Breast epithelium (tissue), 4 donors: ENCODE data around the gene COX17. TPM values are rescaled to one million over a fixed set of nuclear protein-coding genes. Genes with fewer than 3 reads are reported as not detected.

Experiments used
- DNase-seq, 2 donors: peaks; one replicate each; pipeline ENCODE4 v3.0.0-alpha.2; 2019; ENCODE audit warnings: low spot score in 2 of 2
- H3K27ac ChIP-seq, 2 donors: fragments of 200-600 bp; sonication (generic) in 1 of 2; one replicate each; pipeline ENCODE4 v1.5.1; 2016 to 2019; ENCODE audit warnings: mild to moderate bottlenecking in 1 of 2
- H3K27me3 ChIP-seq, 2 donors: fragments of 200-600 bp; sonication (generic) in 1 of 2; one replicate each; pipeline versions ENCODE4 v1.5.1 to v1.6.0; 2017 to 2019; ENCODE audit warnings: control low read depth in 1 of 2, mild to moderate bottlenecking in 1 of 2
- H3K36me3 ChIP-seq: fragments of 200-600 bp; one replicate; pipeline ENCODE4 v1.5.1; 2019
- H3K4me1 ChIP-seq, 2 donors: fragments of 200-600 bp; sonication (generic); one replicate each; pipeline ENCODE4 v1.5.1; 2016 to 2019; ENCODE audit warnings: control low read depth in 1 of 2
- H3K4me3 ChIP-seq, 3 donors: fragments of 200-600 bp; sonication (generic); 1 replicate in 2 of 3; 2 replicates in 1 of 3; pipeline ENCODE4 v1.5.1; 2016 to 2019; ENCODE audit warnings: mild to moderate bottlenecking in 3 of 3, moderate library complexity in 2 of 3
- H3K9me3 ChIP-seq, 2 donors: fragments of 200-600 bp; sonication (generic) in 1 of 2; one replicate each; pipeline ENCODE4 v1.5.1; 2016 to 2019; ENCODE audit warnings: control low read depth in 1 of 2
- POLR2A ChIP-seq: fragments of 450-650 bp; IDR thresholded peaks from one replicate; pipeline ENCODE4 v1.6.1; 2016; ENCODE audit warnings: antibody characterized with exemption, mild to moderate bottlenecking, moderate library complexity
- POLR2AphosphoS5 ChIP-seq, 3 donors: sonication (generic); formaldehyde crosslinking; IDR thresholded peaks; one replicate each; pipeline ENCODE4 v1.6.1; 2017; ENCODE audit warnings: antibody characterized with exemption in 3 of 3
- intact Hi-C: fragments of 100-400 bp; cut with DNase I; formaldehyde crosslinking; loops from one replicate; pipeline ENCODE4 v1.15.1; 2023; ENCODE audit warnings: low total_unique reads
- total RNA-seq, 3 donors: library from RNA; depleted of rRNA; stranded (reverse); fragments of >200 nt; gene quantifications; one replicate each; pipeline ENCODE4 v1.1.0, GENCODE V29; 2016
- TF ChIP-seq, protein P1 (sequence below), 3 donors: fragments of 450-650 bp; IDR thresholded peaks; one replicate each; pipeline ENCODE4 v1.5.1; 2016 to 2017; ENCODE audit warnings: antibody characterized with exemption in 3 of 3, mild to moderate bottlenecking in 3 of 3, moderate library complexity in 3 of 3

Gene COX17
- total RNA-seq, 3 donors from 2014 or later: 26.7 to 42.6 (median 33.4) TPM

DNA sequence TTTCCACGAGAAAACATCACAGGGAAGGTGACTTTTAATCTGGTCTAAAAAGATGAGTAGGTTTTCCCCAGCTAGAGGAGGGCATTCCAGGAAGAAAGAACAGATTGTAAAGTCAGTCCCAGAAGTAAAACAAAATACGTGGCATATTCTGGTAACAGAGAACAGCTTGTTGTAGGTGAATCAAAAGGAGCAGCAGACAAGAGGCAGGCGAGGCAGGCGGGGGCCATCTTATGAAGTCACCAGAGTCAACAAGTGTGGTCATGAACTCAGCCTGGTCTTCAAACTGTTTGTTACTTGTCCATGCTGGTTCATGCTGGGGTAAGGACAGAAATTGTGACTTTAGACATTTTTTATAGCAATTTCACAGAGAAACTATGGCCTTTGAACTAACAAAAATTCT is 12.8 kb downstream of the COX17 start:
- Histone ChIP-seq H3K27ac (no peak overlapping the region), H3K9me3 (no peaks in the 10 kb centered on the region), H3K4me3 (no peak overlapping the region), H3K4me1 (no peaks in the 10 kb centered on the region), H3K36me3 (no peaks in the 10 kb centered on the region), H3K27me3 (no peaks in the 10 kb centered on the region)
- DNase-seq: no peak
- no peak for TF ChIP-seq POLR2AphosphoS5 (IDR thresholded peaks at IDR 0.05)
- no peak for TF ChIP-seq POLR2A
- TF ChIP-seq, protein P1, sequence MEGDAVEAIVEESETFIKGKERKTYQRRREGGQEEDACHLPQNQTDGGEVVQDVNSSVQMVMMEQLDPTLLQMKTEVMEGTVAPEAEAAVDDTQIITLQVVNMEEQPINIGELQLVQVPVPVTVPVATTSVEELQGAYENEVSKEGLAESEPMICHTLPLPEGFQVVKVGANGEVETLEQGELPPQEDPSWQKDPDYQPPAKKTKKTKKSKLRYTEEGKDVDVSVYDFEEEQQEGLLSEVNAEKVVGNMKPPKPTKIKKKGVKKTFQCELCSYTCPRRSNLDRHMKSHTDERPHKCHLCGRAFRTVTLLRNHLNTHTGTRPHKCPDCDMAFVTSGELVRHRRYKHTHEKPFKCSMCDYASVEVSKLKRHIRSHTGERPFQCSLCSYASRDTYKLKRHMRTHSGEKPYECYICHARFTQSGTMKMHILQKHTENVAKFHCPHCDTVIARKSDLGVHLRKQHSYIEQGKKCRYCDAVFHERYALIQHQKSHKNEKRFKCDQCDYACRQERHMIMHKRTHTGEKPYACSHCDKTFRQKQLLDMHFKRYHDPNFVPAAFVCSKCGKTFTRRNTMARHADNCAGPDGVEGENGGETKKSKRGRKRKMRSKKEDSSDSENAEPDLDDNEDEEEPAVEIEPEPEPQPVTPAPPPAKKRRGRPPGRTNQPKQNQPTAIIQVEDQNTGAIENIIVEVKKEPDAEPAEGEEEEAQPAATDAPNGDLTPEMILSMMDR (IDR thresholded peaks at IDR 0.05): no peak
- intact Hi-C loops: no loop called here

DNA sequence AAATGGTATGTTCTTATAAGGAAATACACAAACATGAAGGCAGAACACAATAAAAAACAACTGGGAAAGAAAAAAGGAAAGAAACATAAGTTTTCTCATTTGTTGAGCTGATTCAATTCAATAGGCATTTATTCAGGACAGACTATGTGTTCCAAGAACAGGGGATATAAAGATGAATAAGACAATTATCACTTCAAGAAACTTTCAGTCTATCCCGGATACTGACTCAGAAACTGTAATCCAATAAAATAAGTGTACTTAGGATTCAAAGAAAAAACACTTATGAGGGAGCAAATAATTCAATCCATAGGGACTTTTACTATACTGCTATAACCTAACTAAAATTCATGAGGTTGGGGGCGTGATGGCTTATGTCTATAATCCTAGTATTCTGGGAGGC is 13.3 kb downstream of the COX17 start:
- H3K4me1 ChIP-seq: no peaks in the 10 kb centered on the region
- H3K36me3 ChIP-seq: no peaks in the 10 kb centered on the region
- no peak overlapping the region for H3K27ac ChIP-seq
- no peaks in the 10 kb centered on the region for H3K9me3 ChIP-seq
- no peak overlapping the region for H3K4me3 ChIP-seq
- DNase-seq: no peak
- intact Hi-C loops: no loop called here
- H3K27me3 ChIP-seq: no peaks in the 10 kb centered on the region
- no peak for TF ChIP-seq POLR2AphosphoS5 (IDR thresholded peaks at IDR 0.05)
- no peak for TF ChIP-seq POLR2A
- TF ChIP-seq, protein P1 (IDR thresholded peaks at IDR 0.05): no peak

DNA sequence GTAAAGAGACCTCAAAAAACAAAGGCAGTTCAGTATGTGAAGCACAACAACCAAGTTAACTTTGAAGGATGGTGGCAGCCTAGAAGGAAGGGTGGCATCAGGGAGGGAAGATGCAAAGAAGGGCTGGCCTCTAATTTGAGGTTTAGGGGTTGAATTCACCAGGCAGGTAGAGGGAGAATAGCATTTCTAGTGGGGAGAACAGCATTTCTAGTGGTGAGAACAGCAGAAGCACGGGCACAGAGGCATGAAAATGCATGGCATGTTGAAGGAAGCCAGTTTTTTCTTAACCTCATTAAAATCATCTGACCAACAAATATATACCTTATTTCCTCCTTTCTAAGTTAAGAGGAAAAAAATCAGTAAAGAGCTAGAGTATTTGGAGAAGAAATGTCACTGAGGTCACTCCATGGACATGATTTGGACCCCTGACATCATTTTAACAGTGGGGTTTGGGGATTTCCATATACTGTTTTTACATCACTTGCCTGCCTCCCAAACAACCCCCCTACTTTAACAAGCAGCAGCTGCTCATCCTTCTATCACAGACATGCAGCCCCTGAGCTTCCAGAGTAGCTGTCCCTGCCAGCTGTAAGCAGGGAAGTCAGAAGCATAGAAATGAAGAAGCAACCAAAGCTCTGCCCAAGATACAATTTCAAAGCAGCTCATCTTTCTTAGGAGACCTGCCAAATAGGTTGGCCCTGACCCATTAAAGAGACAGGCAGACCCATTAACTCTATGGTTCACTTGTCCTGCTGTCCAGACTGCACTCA is 14.4 kb downstream of the COX17 start:
- no peaks in the 10 kb centered on the region for H3K4me1 ChIP-seq

DNA sequence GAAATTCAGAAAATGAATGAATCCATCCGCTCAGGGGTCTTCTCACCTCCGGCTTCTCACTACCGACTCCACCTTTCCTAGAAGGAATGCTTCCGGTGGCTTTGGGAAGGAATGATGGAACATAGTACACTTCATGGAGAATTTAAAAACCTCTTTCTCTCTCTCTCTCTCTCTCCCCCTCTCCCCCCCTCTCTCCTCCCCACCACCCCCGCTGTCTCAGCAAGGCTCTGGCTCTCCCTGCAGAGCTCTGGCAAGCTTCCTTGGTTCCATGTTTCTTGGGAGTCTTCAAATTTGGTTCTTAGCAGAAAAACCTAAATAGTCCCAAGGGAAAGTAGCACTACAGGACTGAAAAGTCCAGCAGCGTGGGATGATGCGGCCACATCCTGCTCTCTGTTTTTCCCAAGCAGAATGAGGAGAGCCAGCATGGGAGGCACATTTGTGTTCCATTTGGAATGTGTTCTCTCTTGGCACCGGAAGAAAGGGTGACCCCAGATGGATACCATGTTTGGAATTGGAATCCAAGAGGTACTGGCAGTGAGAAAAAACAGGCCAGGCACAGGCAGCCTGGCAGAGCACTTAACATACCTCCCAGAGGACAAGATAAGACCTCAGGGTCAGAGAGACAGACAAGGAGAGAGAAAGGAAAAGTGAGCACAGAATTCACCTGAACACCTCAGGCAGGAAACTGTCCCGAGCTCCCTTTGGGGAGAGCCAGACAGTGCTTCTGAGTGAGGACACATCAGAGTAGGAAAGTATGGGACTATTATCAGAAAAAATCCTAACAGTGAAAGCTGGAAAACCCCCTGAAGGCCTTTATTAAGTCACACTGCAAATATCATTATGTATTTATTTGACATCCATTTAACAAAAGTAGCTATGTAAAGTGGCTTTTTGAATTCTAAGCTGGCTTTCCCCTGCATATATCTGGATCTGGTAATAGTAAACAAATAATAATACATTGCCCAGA is 16.4 kb downstream of the COX17 start, which contains the start of gene POPDC2:
Gene POPDC2, minus strand, starts transcription at position 116 of the 967 bp plus-strand sequence. CDS start 166 bp downstream, outside the sequence.
- H3K27me3 ChIP-seq: no peaks in the 10 kb centered on the region
- intact Hi-C loops: no loop called here
- no peak for TF ChIP-seq POLR2A
- TF ChIP-seq POLR2AphosphoS5 (IDR thresholded peaks at IDR 0.05): peak in 1 of 3 donors; percentile 42
- TF ChIP-seq, protein P1 (IDR thresholded peaks at IDR 0.05): no peak
- DNase-seq: peak in 1 of 2 donors; percentile 69
- no peaks in the 10 kb centered on the region for H3K9me3 ChIP-seq
- no peaks in the 10 kb centered on the region for H3K36me3 ChIP-seq
- H3K4me1 ChIP-seq: no peaks in the 10 kb centered on the region
- peak within 1 kb of the TSS in 2 of 3 donors; percentile 32 to 39 for H3K4me3 ChIP-seq
- H3K27ac ChIP-seq: peak within 1 kb of the TSS; percentile 80

More for the DNA sequence above, 14.4 kb downstream of the COX17 start:
- no peak for DNase-seq
- Histone ChIP-seq H3K9me3 (no peaks in the 10 kb centered on the region), H3K36me3 (no peaks in the 10 kb centered on the region), H3K4me3 (no peak overlapping the region), H3K27me3 (no peaks in the 10 kb centered on the region), H3K27ac (peak overlapping the region; percentile 10 to 34)
- TF ChIP-seq POLR2AphosphoS5 (IDR thresholded peaks at IDR 0.05): no peak
- TF ChIP-seq POLR2A: no peak
- TF ChIP-seq, protein P1 (IDR thresholded peaks at IDR 0.05): no peak
- intact Hi-C loops: no loop called here
